ENCODE measurements around the gene ATAT1. TPM values are rescaled to one million over a fixed set of nuclear protein-coding genes. Genes with fewer than 3 reads are reported as not detected.
A peak's percentile ranks its signal among the peaks of the same experiment; 100 is the strongest.

The ATAT1 gene
- total and polyA plus RNA-seq, 12 donors: 0.78 to 16.3 (median 8.3) TPM

DNA sequence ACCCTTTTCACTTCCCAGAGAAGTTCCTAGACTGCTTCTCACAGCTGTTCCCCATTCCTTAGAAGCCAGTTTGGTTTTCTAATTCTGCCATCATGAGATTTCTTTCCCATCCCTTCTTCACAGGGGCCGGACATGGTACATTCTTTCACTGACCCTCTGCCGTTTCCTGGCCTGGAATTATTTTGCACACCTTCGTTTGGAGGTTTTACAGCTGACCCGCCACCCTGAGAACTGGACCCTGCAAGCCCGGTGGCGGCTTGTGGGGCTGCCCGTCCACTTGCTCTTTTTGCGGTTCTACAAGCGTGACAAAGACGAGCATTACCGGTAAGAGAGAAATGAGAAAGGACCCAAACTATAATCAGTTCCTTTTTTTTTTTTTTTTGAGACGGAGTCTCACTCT, 24.5 kb downstream of the ATAT1 start:
- no peak overlapping the region for H3K27ac ChIP-seq
- DNase-seq: no peak
- no peaks in the 10 kb centered on the region for H3K9me3 ChIP-seq (replicated peaks in 1 of 3)
- WGBS, 4 donors: 87 to 93% (median 87%) methylated on average over 12 of the region's 12 CpGs
- no peaks in the 10 kb centered on the region for H3K27me3 ChIP-seq
- intact Hi-C loops (cut with DNase I): no loop called here
- H3K36me3 ChIP-seq (replicated peaks in 1 of 2): peaks cover 0 to 55% of the 10 kb centered on the region in 2 donors
- H3K4me1 ChIP-seq (replicated peaks in 1 of 2): peaks cover 10 to 14% of the 10 kb centered on the region in 2 donors
- no peak for TF ChIP-seq POLR2A (IDR thresholded peaks at IDR 0.05)
- TF ChIP-seq, protein P1, sequence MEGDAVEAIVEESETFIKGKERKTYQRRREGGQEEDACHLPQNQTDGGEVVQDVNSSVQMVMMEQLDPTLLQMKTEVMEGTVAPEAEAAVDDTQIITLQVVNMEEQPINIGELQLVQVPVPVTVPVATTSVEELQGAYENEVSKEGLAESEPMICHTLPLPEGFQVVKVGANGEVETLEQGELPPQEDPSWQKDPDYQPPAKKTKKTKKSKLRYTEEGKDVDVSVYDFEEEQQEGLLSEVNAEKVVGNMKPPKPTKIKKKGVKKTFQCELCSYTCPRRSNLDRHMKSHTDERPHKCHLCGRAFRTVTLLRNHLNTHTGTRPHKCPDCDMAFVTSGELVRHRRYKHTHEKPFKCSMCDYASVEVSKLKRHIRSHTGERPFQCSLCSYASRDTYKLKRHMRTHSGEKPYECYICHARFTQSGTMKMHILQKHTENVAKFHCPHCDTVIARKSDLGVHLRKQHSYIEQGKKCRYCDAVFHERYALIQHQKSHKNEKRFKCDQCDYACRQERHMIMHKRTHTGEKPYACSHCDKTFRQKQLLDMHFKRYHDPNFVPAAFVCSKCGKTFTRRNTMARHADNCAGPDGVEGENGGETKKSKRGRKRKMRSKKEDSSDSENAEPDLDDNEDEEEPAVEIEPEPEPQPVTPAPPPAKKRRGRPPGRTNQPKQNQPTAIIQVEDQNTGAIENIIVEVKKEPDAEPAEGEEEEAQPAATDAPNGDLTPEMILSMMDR (IDR thresholded peaks at IDR 0.05): no peak
- no peak overlapping the region for H3K4me3 ChIP-seq

DNA sequence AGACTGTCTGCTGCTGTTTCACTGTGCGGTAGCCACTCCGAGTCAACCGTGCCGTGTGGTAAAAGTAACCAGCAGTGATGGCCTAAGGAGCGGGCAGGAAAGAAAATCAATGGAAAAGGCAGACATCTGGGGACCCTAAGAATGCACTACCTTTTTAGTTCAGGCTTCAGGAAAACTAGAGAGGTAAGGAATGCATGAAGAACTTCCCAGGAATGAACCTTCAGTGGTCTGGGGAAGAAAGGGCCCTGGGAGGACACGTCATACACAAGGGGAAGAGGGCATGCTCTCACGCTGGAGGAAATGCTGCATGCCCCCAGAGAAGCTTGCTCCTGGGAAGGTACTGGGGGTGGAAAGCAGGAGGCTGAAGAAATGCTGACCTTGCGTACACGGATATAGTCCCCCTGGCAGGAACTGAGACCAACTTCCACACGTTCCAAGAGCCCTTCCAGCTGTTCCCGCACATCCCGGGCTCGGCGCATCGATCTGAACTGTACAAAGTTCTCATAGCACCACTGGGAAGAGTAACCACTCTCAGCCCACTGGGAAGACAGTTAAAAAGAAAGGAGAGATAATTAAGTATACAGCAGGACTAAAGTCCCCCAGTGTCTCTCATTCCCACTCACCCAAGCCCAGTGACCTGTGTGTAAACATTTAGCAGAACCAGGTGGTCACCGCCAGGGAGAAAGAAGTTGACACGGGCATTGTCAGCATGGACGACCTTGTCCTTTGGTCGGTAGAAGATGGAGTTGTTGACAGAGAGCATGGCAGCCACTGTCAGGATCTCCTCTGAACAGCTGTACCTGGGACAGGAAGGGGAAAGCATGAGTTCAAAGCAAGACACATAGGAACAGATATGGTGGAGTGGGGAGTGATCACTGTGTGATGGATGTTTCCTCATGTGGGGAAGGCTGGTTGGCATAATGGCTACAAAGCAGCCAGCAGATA, 28.4 kb downstream of the ATAT1 start:
- H3K4me1 ChIP-seq (replicated peaks in 1 of 2): peaks cover 0 to 5% of the 10 kb centered on the region in 2 donors
- H3K27ac ChIP-seq: no peak overlapping the region
- 83 to 88% (median 85%) methylated on average over 19 of the region's 19 CpGs for WGBS, 4 donors
- intact Hi-C loops (cut with DNase I): no loop called here
- no peak for DNase-seq
- H3K4me3 ChIP-seq: no peak overlapping the region
- peaks cover 0 to 94% of the 10 kb centered on the region in 2 donors for H3K36me3 ChIP-seq (replicated peaks in 1 of 2)
- no peaks in the 10 kb centered on the region for H3K9me3 ChIP-seq (replicated peaks in 1 of 3)
- no peak for TF ChIP-seq POLR2A (IDR thresholded peaks at IDR 0.05)
- TF ChIP-seq, protein P1 (IDR thresholded peaks at IDR 0.05): no peak
- no peaks in the 10 kb centered on the region for H3K27me3 ChIP-seq

DNA sequence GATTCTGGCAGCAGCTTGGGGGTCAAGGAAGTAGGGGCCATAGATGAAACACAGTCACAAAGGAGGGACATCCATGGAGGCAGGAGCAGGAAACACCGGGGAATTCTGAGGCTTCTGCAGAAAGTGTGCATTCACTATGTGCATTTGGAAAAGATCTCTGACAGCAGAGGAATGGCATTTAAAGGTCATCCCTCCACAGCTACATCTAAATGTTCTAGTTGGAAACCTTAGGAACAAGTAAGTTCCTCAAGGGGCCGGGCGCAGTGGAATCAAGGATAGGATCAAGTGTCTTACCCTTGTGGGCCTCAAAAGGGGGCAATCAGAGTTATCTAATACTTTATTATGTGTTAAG, 29.0 kb downstream of the ATAT1 start:
- peaks cover 0 to 5% of the 10 kb centered on the region in 2 donors for H3K4me1 ChIP-seq (replicated peaks in 1 of 2)
- intact Hi-C loops (cut with DNase I): no loop called here
- no peak for TF ChIP-seq POLR2A (IDR thresholded peaks at IDR 0.05)
- TF ChIP-seq, protein P1 (IDR thresholded peaks at IDR 0.05): no peak

DNA sequence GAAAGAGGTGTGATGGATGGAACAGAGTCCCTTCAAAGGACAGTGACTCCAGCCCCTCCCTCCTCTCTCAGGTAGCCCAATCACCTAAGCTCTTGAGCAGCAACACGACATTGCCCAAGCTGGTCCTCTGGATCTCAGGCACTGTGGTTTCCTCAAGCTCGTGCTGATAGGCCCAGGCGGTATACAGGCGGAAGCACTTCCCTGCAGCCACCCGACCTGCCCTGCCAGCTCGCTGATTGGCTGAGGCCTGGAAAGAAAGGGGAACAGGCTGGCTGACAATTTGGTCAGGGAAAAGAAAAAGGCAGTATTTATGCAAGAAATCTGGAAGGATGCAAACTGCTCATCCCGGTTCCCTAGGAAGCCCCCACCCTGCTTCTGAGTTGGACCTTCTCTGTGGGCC, 29.8 kb downstream of the ATAT1 start:
- no peaks in the 10 kb centered on the region for H3K27me3 ChIP-seq
- H3K4me3 ChIP-seq: no peak overlapping the region
- peaks cover 0 to 5% of the 10 kb centered on the region in 2 donors for H3K4me1 ChIP-seq (replicated peaks in 1 of 2)
- peak in 2 of 7 donors; percentile 23 to 36 for DNase-seq
- 57 to 74% (median 69%) methylated on average over 7 of the region's 7 CpGs for WGBS, 4 donors
- TF ChIP-seq, protein P1 (IDR thresholded peaks at IDR 0.05): no peak
- H3K27ac ChIP-seq: no peak overlapping the region
- H3K9me3 ChIP-seq (replicated peaks in 1 of 3): no peaks in the 10 kb centered on the region
- intact Hi-C loops (cut with DNase I): no loop called here
- H3K36me3 ChIP-seq (replicated peaks in 1 of 2): peaks cover 0 to 99% of the 10 kb centered on the region in 2 donors

More for the DNA sequence above, 29.0 kb downstream of the ATAT1 start:
- DNase-seq: no peak
- Histone ChIP-seq H3K27ac (no peak overlapping the region), H3K27me3 (no peaks in the 10 kb centered on the region), H3K9me3 (replicated peaks in 1 of 3) (no peaks in the 10 kb centered on the region), H3K36me3 (replicated peaks in 1 of 2) (peaks cover 0 to 99% of the 10 kb centered on the region in 2 donors), H3K4me3 (no peak overlapping the region)
- 78 to 88% (median 81%) methylated on average over 3 of the region's 3 CpGs for WGBS, 4 donors

All from adrenal gland (tissue), 12 donors.